PC-3 (cell line): ENCODE data around the gene PDS5A. TPM values are rescaled to one million over a fixed set of nuclear protein-coding genes. Genes with fewer than 3 reads are reported as not detected.

Experiments used
- ATAC-seq: fragments of 200-7000 bp; cut with Tn5 transposase; 2 replicates; pipeline ENCODE4 v1.9.1; 2020; ENCODE audit warnings: mild to moderate bottlenecking, moderate library complexity
- BruUV-seq: library from RNA; stranded (reverse); fragments of 400-500 nt; replicated peaks from 2 replicates; lab custom pipeline; 2021; lab: Mats Ljungman, UMichigan
- CTCF ChIA-PET: fragments of 300-600 bp; sonication (Branson Sonifier 250); formaldehyde crosslinking; loops from one replicate; lab custom pipeline; 2022; ENCODE audit warnings: antibody characterized with exemption; lab: Charles Lee
- POLR2A ChIA-PET: fragments of 300-600 bp; sonication (Branson Sonifier 250); formaldehyde crosslinking; loops from one replicate; lab custom pipeline; 2022; ENCODE audit warnings: antibody characterized with exemption; ENCODE audit not compliant: unreplicated experiment; lab: Charles Lee
- DNase-seq: peaks from one replicate; pipeline ENCODE4 v3.0.0-alpha.2; 2015
- H2AFZ ChIP-seq: fragments of 300-600 bp; sonication (generic); 2 replicates; pipeline ENCODE4 v1.6.0; 2016; ENCODE audit warnings: antibody characterized with exemption, low read length
- H3F3A ChIP-seq: fragments of 300-600 bp; sonication (generic); one replicate; pipeline ENCODE4 v1.6.0; 2017; ENCODE audit warnings: antibody characterized with exemption, low read length, control low read depth, mild to moderate bottlenecking; ENCODE audit not compliant: unreplicated experiment
- H3K27ac ChIP-seq: fragments of 300-600 bp; sonication (generic); 2 replicates; pipeline ENCODE4 v1.5.1; 2016; ENCODE audit warnings: mild to moderate bottlenecking, low read length
- H3K27me3 ChIP-seq: fragments of 300-600 bp; sonication (generic); 2 replicates; pipeline ENCODE4 v1.6.1; 2016; ENCODE audit warnings: low read length, mixed read lengths
- H3K36me3 ChIP-seq: fragments of 300-600 bp; sonication (generic); 2 replicates; pipeline ENCODE4 v1.6.1; 2016; ENCODE audit warnings: low read depth, mixed run types, low read length, mixed read lengths
- H3K4me1 ChIP-seq: fragments of 300-600 bp; sonication (generic); 2 replicates; pipeline ENCODE4 v1.5.1; 2016; ENCODE audit warnings: low read length; ENCODE audit not compliant: insufficient read depth
- H3K4me2 ChIP-seq: fragments of 300-600 bp; sonication (generic); 2 replicates; pipeline ENCODE4 v1.6.0; 2016; ENCODE audit warnings: low read length
- H3K4me3 ChIP-seq: fragments of 300-600 bp; sonication (generic); 2 replicates; pipeline ENCODE4 v1.5.1; 2016; ENCODE audit warnings: mild to moderate bottlenecking, low read length, mixed read lengths
- H3K79me2 ChIP-seq: fragments of 300-600 bp; sonication (generic); 2 replicates; pipeline ENCODE4 v1.6.1; 2017; ENCODE audit warnings: low read length, mixed read lengths
- H3K9ac ChIP-seq: fragments of 300-600 bp; sonication (generic); 2 replicates; pipeline ENCODE4 v1.6.0; 2016; ENCODE audit warnings: mild to moderate bottlenecking, low read length
- H3K9me2 ChIP-seq: fragments of 300-600 bp; sonication (generic); replicated peaks from 2 replicates; pipeline ENCODE4 v1.6.1; 2016; ENCODE audit warnings: mixed run types, low read length, mixed read lengths
- H3K9me3 ChIP-seq: fragments of 300-600 bp; sonication (generic); 2 replicates; pipeline ENCODE4 v1.6.1; 2016; ENCODE audit warnings: low read length, mixed read lengths
- H4K20me1 ChIP-seq: fragments of 300-600 bp; sonication (generic); 2 replicates; pipeline ENCODE4 v1.6.1; 2016; ENCODE audit warnings: low read length, mixed read lengths
- EZH2 ChIP-seq: fragments of 300-600 bp; sonication (generic); IDR thresholded peaks from one replicate; pipeline ENCODE4 v1.6.1; 2017; ENCODE audit warnings: antibody characterized with exemption, mild to moderate bottlenecking, low read length; ENCODE audit not compliant: unreplicated experiment
- EZH2phosphoT487 ChIP-seq: fragments of 300-600 bp; sonication (generic); IDR thresholded peaks from 2 replicates; pipeline ENCODE4 v1.6.1; 2018; ENCODE audit warnings: mild to moderate bottlenecking, antibody characterized with exemption, low read length, borderline replicate concordance
- intact Hi-C: fragments of 100-400 bp; cut with micrococcal nuclease; formaldehyde crosslinking; loops from 2 replicates; pipeline ENCODE4 v1.9.0; 2023
- total RNA-seq: library from RNA; depleted of rRNA; stranded (reverse); fragments of >200 nt; gene quantifications from 2 replicates; pipeline ENCODE4 v1.2.3, GENCODE V29; 2014
- TF ChIP-seq, protein P1 (sequence below): fragments of 300-600 bp; sonication (generic); conservative IDR thresholded peaks from 2 replicates; pipeline ENCODE4 v1.5.1; 2017; ENCODE audit warnings: antibody characterized with exemption, low read depth, mild to moderate bottlenecking, low read length

PDS5A gene
- total RNA-seq, 1 experiment from 2014 or later = 39.9 TPM

DNA sequence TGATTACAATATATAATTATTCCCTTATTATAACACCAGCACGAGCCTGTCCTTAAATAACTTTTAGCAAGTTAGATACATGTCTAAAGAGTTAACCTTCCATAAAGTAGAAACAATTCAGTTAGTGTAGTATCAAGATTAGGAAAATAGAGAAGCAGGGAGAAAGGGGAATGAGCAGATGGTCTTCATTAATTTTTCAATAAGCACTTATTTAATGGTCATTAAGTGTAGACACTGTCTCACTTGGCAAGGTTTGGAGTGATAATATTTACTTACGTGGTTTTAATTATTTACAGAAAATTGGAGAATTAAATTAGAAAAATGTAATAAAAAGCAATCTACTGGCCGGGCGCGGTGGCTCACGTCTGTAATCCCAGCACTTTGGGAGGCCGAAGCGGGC lies 99.7 kb downstream of the PDS5A start:
- Histone ChIP-seq H3K36me3 (peaks cover 15% of the 10 kb centered on the region), H3K4me3 (no peak overlapping the region), H3K4me1 (no peaks in the 10 kb centered on the region), H3K4me2 (no peak overlapping the region), H3F3A (no peaks in the 10 kb centered on the region), H3K27me3 (no peaks in the 10 kb centered on the region), H3K9ac (no peak overlapping the region), H4K20me1 (no peaks in the 10 kb centered on the region), H3K9me3 (no peaks in the 10 kb centered on the region), H2AFZ (no peak overlapping the region), H3K9me2 (no peaks in the 10 kb centered on the region), H3K27ac (no peak overlapping the region), H3K79me2 (no peaks in the 10 kb centered on the region)
- ChIA-PET CTCF (no interaction called here), POLR2A (no interaction called here)
- intact Hi-C loops = no loop called here
- no peak for DNase-seq
- no peak for ATAC-seq
- no TSS peak for BruUV-seq
- TF ChIP-seq EZH2phosphoT487 (no peak), EZH2 (no peak)
- TF ChIP-seq, protein P1, sequence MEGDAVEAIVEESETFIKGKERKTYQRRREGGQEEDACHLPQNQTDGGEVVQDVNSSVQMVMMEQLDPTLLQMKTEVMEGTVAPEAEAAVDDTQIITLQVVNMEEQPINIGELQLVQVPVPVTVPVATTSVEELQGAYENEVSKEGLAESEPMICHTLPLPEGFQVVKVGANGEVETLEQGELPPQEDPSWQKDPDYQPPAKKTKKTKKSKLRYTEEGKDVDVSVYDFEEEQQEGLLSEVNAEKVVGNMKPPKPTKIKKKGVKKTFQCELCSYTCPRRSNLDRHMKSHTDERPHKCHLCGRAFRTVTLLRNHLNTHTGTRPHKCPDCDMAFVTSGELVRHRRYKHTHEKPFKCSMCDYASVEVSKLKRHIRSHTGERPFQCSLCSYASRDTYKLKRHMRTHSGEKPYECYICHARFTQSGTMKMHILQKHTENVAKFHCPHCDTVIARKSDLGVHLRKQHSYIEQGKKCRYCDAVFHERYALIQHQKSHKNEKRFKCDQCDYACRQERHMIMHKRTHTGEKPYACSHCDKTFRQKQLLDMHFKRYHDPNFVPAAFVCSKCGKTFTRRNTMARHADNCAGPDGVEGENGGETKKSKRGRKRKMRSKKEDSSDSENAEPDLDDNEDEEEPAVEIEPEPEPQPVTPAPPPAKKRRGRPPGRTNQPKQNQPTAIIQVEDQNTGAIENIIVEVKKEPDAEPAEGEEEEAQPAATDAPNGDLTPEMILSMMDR = no peak

DNA sequence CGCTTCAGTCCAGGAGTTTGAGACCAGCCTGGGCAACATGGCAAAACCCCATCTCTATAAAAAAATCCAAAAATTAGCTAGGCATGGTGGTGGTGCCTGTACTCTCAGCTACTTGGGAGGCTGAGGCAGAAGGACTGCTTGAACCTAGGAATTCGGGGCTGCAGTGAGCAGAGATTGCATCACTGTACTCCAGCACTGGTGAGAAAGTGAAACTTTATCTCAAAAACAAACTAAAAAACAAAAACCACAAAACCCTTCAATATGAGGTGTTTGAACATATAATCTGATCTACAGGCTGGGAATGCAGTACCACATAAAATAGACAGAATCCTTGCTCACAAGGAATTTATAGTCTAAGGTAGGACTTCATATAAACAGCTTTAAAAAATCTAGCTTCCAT lies 103.9 kb downstream of the PDS5A start:
- no peak for ATAC-seq
- no peaks in the 10 kb centered on the region for H3K79me2 ChIP-seq
- TF ChIP-seq EZH2phosphoT487 = no peak
- TF ChIP-seq, protein P1 = no peak
- no peak for TF ChIP-seq EZH2
- H3K4me3 ChIP-seq = no peak overlapping the region
- peaks cover 26% of the 10 kb centered on the region for H3K36me3 ChIP-seq
- H3K9me2 ChIP-seq = no peaks in the 10 kb centered on the region
- no TSS peak for BruUV-seq
- no peaks in the 10 kb centered on the region for H3F3A ChIP-seq
- no peak overlapping the region for H3K27ac ChIP-seq
- H3K4me1 ChIP-seq = no peaks in the 10 kb centered on the region
- H3K27me3 ChIP-seq = no peaks in the 10 kb centered on the region
- intact Hi-C loops = no loop called here
- no peak overlapping the region for H3K4me2 ChIP-seq
- no peak overlapping the region for H2AFZ ChIP-seq
- no peak overlapping the region for H3K9ac ChIP-seq
- no peak for DNase-seq
- POLR2A ChIA-PET = no interaction called here
- H4K20me1 ChIP-seq = no peaks in the 10 kb centered on the region
- CTCF ChIA-PET = interaction anchor here (0.6 kb wide), 1 partner anchor 20 kb away, joined by 3 read pairs; no protein-coding TSS in a partner anchor
- no peaks in the 10 kb centered on the region for H3K9me3 ChIP-seq

DNA sequence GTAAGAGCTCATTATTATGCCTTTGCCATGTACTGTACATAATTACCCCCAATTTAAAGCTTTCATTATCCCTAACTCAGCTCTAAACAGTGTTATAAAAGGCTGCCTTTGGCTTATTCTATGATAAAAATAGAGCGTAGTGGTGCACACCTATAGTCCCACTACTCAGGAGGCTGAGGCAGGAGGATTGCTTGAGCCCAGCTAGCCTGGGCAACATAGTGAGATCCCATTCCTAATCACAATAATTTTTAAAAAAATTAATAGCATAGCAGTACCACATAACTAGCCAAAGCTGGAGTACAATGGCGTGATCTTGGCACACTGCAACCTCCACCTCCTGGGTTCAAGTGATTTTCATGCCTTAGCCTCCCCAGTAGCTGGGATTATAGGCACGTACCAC lies 112.4 kb downstream of the PDS5A start:
- BruUV-seq = no TSS peak
- H3K4me3 ChIP-seq = no peak overlapping the region
- no peaks in the 10 kb centered on the region for H3K4me1 ChIP-seq
- no peaks in the 10 kb centered on the region for H3K9me3 ChIP-seq
- H3K4me2 ChIP-seq = no peak overlapping the region
- no peak overlapping the region for H3K27ac ChIP-seq
- no peaks in the 10 kb centered on the region for H4K20me1 ChIP-seq
- DNase-seq (no peak), ATAC-seq (no peak)
- H3F3A ChIP-seq = no peaks in the 10 kb centered on the region
- no peaks in the 10 kb centered on the region for H3K9me2 ChIP-seq
- CTCF ChIA-PET = no interaction called here
- H3K27me3 ChIP-seq = no peaks in the 10 kb centered on the region
- peaks cover 20% of the 10 kb centered on the region; the same call in 1 of the 2 replicates for H3K36me3 ChIP-seq
- TF ChIP-seq, protein P1 = no peak
- TF ChIP-seq EZH2 (no peak), EZH2phosphoT487 (no peak)
- POLR2A ChIA-PET = no interaction called here
- H3K79me2 ChIP-seq = no peaks in the 10 kb centered on the region
- H2AFZ ChIP-seq = no peak overlapping the region
- intact Hi-C loops = no loop called here
- H3K9ac ChIP-seq = no peak overlapping the region
